Panc1 (cell line): ENCODE measurements around the gene LMO1. TPM values are rescaled to one million over a fixed set of nuclear protein-coding genes. Genes with fewer than 3 reads are reported as not detected.

Source experiments
- ATAC-seq: fragments of 200-7000 bp; cut with Tn5 transposase; 2 replicates; pipeline ENCODE4 v1.9.1; 2020; ENCODE audit warnings: mild to moderate bottlenecking, moderate library complexity
- BruUV-seq: library from RNA; stranded (reverse); fragments of 400-500 nt; replicated peaks from 2 replicates; lab custom pipeline; 2021; lab: Mats Ljungman, UMichigan
- CTCF ChIA-PET: fragments of 300-600 bp; sonication (Branson Sonifier 250); formaldehyde crosslinking; loops from one replicate; lab custom pipeline; 2022; ENCODE audit warnings: antibody characterized with exemption; lab: Charles Lee
- POLR2A ChIA-PET: fragments of 300-600 bp; sonication (Branson Sonifier 250); formaldehyde crosslinking; loops from one replicate; lab custom pipeline; 2022; ENCODE audit warnings: antibody characterized with exemption; lab: Charles Lee
- DNase-seq: peaks from one replicate; pipeline ENCODE4 v3.0.0-alpha.2; 2010; ENCODE audit warnings: low read depth, low spot score
- H3K27ac ChIP-seq: 2 replicates; pipeline ENCODE4 v1.5.1; 2011; ENCODE audit warnings: mild to moderate bottlenecking, low read length, inconsistent platforms
- H3K27me3 ChIP-seq: fragments of 200-500 bp; sonication (Bioruptor generic); 2 replicates; pipeline ENCODE4 v1.6.0; 2014; ENCODE audit warnings: low read length, inconsistent platforms; ENCODE audit not compliant: control insufficient read depth, insufficient read depth
- H3K36me3 ChIP-seq: fragments of 200-500 bp; sonication (Bioruptor generic); 2 replicates; pipeline ENCODE4 v1.5.1; 2014; ENCODE audit warnings: inconsistent platforms, mild to moderate bottlenecking, low read length, moderate library complexity; ENCODE audit not compliant: control insufficient read depth, insufficient read depth
- H3K4me1 ChIP-seq: 2 replicates; pipeline ENCODE4 v1.5.1; 2011; ENCODE audit warnings: inconsistent platforms, mild to moderate bottlenecking, low read length, moderate library complexity; ENCODE audit not compliant: control insufficient read depth, insufficient read depth
- H3K4me3 ChIP-seq, 2 experiments: 2 replicates each; pipeline ENCODE4 v1.5.1; 2011 to 2012; ENCODE audit warnings: low read depth in 2 of 2, low read length in 2 of 2, mild to moderate bottlenecking in 2 of 2, inconsistent platforms in 1 of 2, moderate library complexity in 1 of 2
- H3K9me3 ChIP-seq: fragments of 200-500 bp; sonication (Bioruptor generic); 2 replicates; pipeline ENCODE4 v1.5.1; 2014; ENCODE audit warnings: low read depth, mild to moderate bottlenecking, inconsistent platforms, low read length, moderate library complexity; ENCODE audit not compliant: control insufficient read depth, insufficient read depth
- CTCF ChIP-seq: fragments of 450-650 bp; IDR thresholded peaks from 2 replicates; pipeline ENCODE4 v1.5.1; 2017; ENCODE audit warnings: mild to moderate bottlenecking
- POLR2AphosphoS5 ChIP-seq: IDR thresholded peaks from 2 replicates; pipeline ENCODE4 v1.6.1; 2012; ENCODE audit warnings: mild to moderate bottlenecking, low read depth, low read length, moderate library complexity
- REST ChIP-seq, 2 experiments: IDR thresholded peaks; 2 replicates each; pipeline ENCODE4 v1.6.1; 2011 to 2012; ENCODE audit warnings: low read depth in 2 of 2, control low read depth in 1 of 2, low read length in 1 of 2, mild to moderate bottlenecking in 1 of 2, moderate library complexity in 1 of 2; ENCODE audit not compliant: insufficient read depth in 1 of 2
- SIN3A ChIP-seq: IDR thresholded peaks from 2 replicates; pipeline ENCODE4 v1.6.1; 2012; ENCODE audit warnings: low read depth, mild to moderate bottlenecking, low read length, moderate library complexity, borderline replicate concordance; ENCODE audit not compliant: insufficient read depth
- TCF7L2 ChIP-seq: IDR thresholded peaks from 2 replicates; pipeline ENCODE4 v1.6.1; 2011; ENCODE audit warnings: mild to moderate bottlenecking, low read depth, low read length, inconsistent platforms
- in situ Hi-C: cut with HindIII; loops from 2 replicates; pipeline ENCODE4 v1.10.0; 2016; ENCODE audit warnings: low sequenced_read_pairs, low pct_unique_long_range_greater_than_20kb
- intact Hi-C: fragments of 100-400 bp; cut with micrococcal nuclease; formaldehyde crosslinking; loops from one replicate; pipeline ENCODE4 v1.10.0; 2022; ENCODE audit not compliant: unreplicated experiment
- total RNA-seq: library from RNA; stranded (reverse); gene quantifications from one replicate; pipeline ENCODE4 v1.2.1, GENCODE V29; 2021; ENCODE audit not compliant: unreplicated experiment

The LMO1 gene
- total RNA-seq, 1 experiment from 2014 or later, result not detected

- intact Hi-C loops, result no loop called here
- H3K27ac ChIP-seq, result no peak overlapping the region
- H3K4me3 ChIP-seq, result no peak overlapping the region
- H3K27me3 ChIP-seq, result no peaks in the 10 kb centered on the region
- no peak for ATAC-seq
- CTCF ChIA-PET, result interaction anchor here (1.0 to 1.6 kb wide), 2 partner anchors 9 to 33 kb away, joined by 3 to 6 read pairs; partner anchors contain the start of gene LMO1
- no peaks in the 10 kb centered on the region for H3K4me1 ChIP-seq
- POLR2A ChIA-PET, result no interaction called here
- no peaks in the 10 kb centered on the region for H3K9me3 ChIP-seq
- no TSS peak for BruUV-seq
- H3K36me3 ChIP-seq, result no peaks in the 10 kb centered on the region
- TF ChIP-seq REST (IDR thresholded peaks at IDR 0.05; ENCODE audit: insufficient read depth in 1 of 2, low read depth in 2 of 2, low read length in 1 of 2), result 0 out of 4 replicates have a peak, but pooled peaks of 1 of the 2 experiments have one; percentile 17
- no peak for TF ChIP-seq CTCF
- in situ Hi-C loops, result no loop called here
- DNase-seq, result no peak
Observed at GRCh38 chr11:8230178-8230859, 33.4 kb downstream of the LMO1 start.

- in situ Hi-C loops, result no loop called here
- TF ChIP-seq REST (IDR thresholded peaks at IDR 0.05; ENCODE audit: insufficient read depth in 1 of 2, low read depth in 2 of 2, low read length in 1 of 2), result no peak
- TF ChIP-seq CTCF, result no peak
- TF ChIP-seq SIN3A, result no peak
- no peak for TF ChIP-seq POLR2AphosphoS5
- TF ChIP-seq TCF7L2, result no peak
- H3K4me3 ChIP-seq, result no peak overlapping the region
- intact Hi-C loops, result loop anchor here (10.0 kb wide), 1 partner anchor 85 kb away; no protein-coding TSS in a partner anchor
- ATAC-seq, result no peak
- ChIA-PET POLR2A (no interaction called here), CTCF (interaction anchor here (0.6 to 1.6 kb wide), 6 partner anchors 8 to 338 kb away, joined by 3 to 6 read pairs (median 3); partner anchors contain the start of gene LMO1)
- BruUV-seq, result no TSS peak
- H3K9me3 ChIP-seq, result no peaks in the 10 kb centered on the region
- no peaks in the 10 kb centered on the region for H3K36me3 ChIP-seq
- no peak overlapping the region for H3K27ac ChIP-seq
- H3K4me1 ChIP-seq, result no peaks in the 10 kb centered on the region
- DNase-seq, result no peak
- H3K27me3 ChIP-seq, result no peaks in the 10 kb centered on the region
Observed at GRCh38 chr11:8229299-8230177, 34.1 kb downstream of the LMO1 start.
